Thyroid gland (tissue), 4 donors: Measurements from ENCODE around the gene HNRNPA3.

Experiments used
- CTCF ChIP-seq, 6 experiments: fragments of 200-600 bp in 3 of 6; fragments of 450-650 bp in 3 of 6; sonication (generic) in 3 of 6; IDR thresholded peaks; one replicate each; pipeline ENCODE4 v1.5.1; 2016 to 2019; ENCODE audit warnings: antibody characterized with exemption in 6 of 6, mild to moderate bottlenecking in 2 of 6, inconsistent platforms in 1 of 6, moderate library complexity in 1 of 6
- POLR2A ChIP-seq, 2 donors: fragments of 450-650 bp; IDR thresholded peaks; one replicate each; pipeline ENCODE4 v1.6.1; 2017; ENCODE audit warnings: antibody characterized with exemption in 2 of 2, mild to moderate bottlenecking in 2 of 2, moderate library complexity in 1 of 2

GRCh38 chr2:177243073-177243472 lies 30.5 kb downstream of the HNRNPA3 start:
- TF ChIP-seq CTCF (IDR thresholded peaks at IDR 0.05) (no peak), POLR2A (IDR thresholded peaks at IDR 0.05) (no peak)
